ENCODE data around the gene LRRC56.
A peak's percentile ranks its signal among the peaks of the same experiment; 100 is the strongest.

Gene LRRC56

GRCh38 chr11:544817-545166, 7.5 kb downstream of the LRRC56 start:
- DNase-seq, result no peak

GRCh38 chr11:545171-545570, 7.8 kb downstream of the LRRC56 start:
- no peak for DNase-seq

GRCh38 chr11:548700-549603, 11.6 kb downstream of the LRRC56 start:
- DNase-seq, result no peak

GRCh38 chr11:550021-550745, 12.9 kb downstream of the LRRC56 start:
- no peak for DNase-seq

- no peak for DNase-seq
These were observed 13.4 kb downstream of the LRRC56 start for GRCh38 chr11:550746-551085.

GRCh38 chr11:551131-551530, 13.8 kb downstream of the LRRC56 start:
- DNase-seq, result no peak

GRCh38 chr11:551596-551995, 14.3 kb downstream of the LRRC56 start:
- no peak for DNase-seq

DNA sequence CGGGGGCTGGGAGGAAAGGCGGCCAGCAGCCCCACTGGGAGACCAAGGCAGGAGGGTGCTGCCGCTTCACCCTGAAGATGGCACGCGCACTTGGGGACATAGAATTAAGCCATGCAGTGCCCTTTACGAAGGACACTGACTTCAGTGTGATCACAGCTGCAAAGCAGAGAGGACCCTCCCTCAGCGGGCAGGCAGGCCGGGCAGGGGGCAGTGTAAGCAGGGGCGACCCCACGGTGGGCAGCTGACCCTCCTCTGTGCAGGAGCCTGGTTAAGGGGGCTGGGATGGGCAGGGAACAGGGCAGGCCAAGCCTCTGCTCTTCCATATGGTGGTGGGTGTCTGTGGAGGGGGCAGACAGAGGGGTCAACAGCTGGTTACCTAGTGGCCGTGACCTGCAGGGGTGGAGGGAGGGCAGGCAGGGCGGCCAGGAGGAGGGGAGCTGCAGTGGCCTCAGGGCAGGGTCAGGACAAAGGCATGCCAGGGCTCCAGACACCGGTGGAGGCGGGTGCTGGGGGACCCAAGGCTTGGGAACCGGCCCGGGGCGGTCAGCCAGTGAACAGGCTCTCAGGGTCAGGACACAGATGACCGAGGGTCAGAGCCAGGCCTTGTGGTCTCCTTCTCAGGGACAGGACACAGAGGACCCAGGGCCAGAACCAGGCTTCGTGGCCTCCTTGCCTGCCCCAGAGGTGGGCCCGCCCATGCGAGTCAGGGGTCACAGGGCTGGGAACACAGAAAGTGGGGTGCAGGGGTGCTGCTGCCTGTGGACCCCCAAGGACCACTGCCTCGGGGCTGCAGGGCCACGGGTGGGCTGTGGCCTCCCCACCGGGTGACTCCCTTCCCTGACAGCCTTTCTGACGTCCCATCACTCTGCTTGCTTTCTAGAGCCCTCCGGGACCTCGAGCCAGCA, 16.0 kb downstream of the LRRC56 start:
- DNase-seq, result no peak

DNA sequence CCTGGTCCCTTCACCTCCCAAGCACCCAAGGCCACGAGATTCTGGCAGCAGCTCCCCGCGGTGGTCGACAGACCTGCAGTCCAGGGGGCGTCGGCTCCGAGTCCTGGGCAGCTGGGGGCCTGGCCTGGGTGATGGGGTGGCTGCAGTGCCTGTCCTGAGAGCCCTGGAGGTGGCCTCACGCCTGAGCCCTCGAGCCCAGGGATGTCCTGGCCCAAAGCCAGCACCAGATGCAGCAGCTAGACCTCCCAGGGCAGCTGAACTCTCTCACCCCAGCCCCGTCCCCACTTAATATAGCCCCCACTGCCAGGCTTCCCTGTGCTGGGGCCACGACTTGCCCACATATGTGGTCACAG, 16.6 kb downstream of the LRRC56 start:
- DNase-seq, result no peak

- DNase-seq, result no peak
These were observed 17.3 kb downstream of the LRRC56 start for GRCh38 chr11:554428-555226.

- no peak for DNase-seq
These were observed 18.0 kb downstream of the LRRC56 start for GRCh38 chr11:555227-555779.

GRCh38 chr11:555780-556661, 18.7 kb downstream of the LRRC56 start:
- no peak for DNase-seq

DNA sequence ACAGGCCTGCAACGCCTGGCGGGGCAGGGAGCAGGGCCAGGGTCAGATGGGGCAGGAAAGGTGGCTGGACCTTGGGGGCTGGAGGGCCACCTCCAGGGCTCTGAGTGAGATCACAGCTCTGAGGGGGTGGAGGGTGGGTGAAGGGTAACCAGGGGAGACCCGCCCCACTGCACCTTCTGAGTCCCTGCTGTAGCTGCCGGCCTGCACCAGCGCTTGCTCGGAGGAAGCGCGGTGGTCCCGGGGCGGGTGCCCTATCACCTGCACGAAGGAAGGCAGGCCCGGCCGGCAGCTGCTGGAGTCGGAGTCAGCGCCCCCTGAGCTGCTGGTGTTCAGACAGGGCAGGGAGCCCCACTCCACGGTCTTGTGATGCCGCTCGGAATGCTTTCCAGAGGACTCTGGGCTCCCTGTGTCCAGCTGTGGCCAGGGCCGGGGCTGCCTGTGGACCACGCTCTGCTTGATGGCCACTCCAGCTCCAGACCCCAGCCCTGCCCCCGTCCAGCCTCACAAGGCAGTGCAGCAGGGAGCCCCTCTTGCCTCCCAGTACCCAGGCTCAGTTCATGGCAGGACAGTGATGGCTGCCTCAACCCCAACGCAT, 19.4 kb downstream of the LRRC56 start:
- DNase-seq, result no peak

DNA sequence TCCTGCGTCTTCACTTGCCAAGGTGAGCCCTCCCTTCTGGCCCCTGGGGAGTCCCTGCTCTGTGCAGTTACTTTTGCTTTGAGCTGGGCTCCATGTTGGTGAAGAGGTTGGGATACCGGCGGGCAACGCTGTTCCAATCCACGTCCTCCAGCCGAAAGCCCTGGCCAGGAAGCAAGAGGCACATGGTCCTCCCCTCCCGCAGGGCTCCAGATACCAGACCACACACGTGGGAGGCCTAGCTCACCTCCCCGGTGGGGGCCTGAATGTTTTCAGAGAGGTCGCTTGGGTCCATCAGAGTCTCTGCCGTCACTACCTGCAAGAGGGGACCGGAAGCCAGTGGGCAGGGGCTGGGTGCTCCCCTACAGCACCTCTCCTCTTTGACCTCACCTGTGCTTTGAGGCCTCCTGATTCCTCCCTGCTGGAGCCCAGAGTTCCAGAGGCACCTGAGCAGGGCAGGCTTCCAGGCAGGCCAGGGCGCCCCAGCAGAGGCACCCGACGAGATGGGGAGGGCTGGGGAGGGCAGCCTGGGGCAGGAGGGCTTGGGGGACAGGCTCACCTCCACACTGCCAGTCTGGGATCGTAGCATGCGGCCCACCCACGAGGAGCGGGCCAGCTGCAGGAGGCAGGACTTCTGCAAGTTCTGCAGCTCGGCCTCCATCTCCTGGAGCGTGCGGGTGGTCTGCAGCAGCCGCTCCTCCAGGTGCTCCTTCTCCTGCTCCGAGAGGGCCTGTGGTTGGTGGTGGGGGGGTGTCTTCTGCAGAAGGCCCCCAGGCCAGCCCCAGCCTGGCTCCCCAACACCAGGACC, 20.2 kb downstream of the LRRC56 start:
- no peak for DNase-seq

DNA sequence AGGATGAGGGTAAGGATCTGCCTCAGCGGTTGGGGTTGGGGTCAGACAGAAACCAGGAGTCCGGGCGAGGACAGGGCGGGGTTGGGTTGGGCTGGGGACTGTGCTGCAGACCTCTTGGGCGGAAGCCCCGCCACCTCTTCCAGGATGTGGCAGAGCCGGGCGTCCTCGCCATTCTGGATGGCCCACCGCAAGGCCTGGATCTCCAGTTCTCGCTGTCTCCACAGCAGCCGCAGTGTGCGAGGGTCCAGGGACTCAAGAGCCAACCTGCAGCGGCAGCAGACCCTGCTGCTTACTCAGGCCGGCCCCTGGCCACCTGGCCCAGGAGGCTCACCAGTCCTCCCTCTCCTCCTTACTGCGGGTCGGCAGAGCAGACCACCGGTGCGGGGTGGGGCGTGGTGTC, 21.2 kb downstream of the LRRC56 start:
- no peak for DNase-seq

- no peak for DNase-seq
These were observed 21.8 kb downstream of the LRRC56 start for GRCh38 chr11:559020-559620.

DNA sequence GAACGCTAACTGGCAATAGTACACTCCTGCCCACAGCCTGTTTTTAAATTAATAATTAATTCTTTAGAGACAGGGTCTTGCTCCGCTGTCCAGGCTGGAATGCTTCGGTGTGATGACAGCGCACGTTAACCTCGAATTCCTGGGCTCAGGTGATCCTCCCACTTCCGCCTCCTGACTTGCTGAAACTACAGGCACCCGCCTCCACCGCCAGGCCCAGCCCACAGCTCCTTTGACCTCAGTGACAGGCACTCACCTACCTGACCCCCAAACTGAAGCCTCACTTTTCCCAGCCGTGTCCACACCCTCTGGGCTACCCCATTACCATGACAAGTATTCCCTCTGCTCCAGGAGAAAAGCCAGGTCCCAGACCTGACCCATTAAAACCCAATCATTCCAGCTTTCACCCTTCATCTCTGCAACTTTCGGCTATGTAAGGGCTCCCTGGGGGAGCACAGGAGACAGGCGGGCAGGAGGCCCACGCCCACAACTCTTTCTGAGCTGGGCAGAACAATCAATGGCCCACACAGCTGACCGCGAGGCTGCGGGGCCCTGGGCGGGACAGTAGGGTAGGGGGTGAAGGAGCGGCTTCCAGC, 22.5 kb downstream of the LRRC56 start:
- no peak for DNase-seq

DNA sequence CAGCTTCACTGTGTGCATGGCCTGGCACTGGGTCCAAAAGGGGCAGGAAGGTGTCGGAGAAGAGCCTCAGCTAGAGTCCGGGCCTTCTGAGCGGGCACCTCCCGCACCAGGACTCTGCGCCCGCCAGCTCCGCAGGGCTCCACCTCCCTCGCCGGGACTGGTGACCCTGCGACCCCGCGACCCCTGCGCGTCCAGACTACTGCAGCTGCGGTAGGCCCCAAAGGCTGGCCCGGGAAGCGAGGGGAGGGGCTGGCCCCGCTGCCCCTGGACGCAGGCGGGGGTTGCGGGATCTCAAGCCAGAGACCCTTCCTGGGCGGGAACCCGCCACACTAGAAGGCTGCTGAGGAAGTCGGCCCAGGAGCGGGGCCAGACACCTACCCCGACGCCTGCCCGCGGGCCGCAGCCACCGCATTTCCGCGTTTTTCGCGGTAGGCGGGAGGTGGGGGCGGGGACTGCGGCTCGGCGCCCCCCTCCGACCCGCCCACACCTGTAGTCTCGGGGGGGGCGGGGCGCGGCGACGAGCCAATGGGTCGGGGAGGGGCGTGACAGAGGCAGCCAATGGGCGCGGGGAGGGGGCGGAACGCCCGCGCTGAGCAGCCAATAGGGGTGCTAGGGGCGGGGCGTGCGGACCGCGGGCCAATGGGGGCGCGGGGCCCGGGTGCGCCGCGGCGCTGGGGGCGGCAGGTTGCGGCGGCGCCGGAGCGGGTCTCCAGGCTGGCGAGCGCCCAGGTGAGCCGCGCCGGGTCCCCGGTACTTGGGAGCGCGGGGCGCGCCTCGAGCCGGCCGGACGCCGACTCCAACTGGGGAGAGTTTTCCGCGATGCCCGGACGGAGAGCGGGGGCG, 23.2 kb downstream of the LRRC56 start, which contains the start of the genes LMNTD2 and RASSF7:
Gene LMNTD2 (minus strand): TSS at position 434 of the 843 bp plus-strand sequence. CDS start 22 bp downstream, at position 412.
Gene RASSF7 (plus strand): TSS at position 666 of the 843 bp plus-strand sequence. CDS start 799 bp downstream, outside the sequence.
- peak; percentile 52 for DNase-seq

Measured in amniotic stem cell (primary cell).